Measurements from ENCODE around the gene OR1A2. TPM values are rescaled to one million over a fixed set of nuclear protein-coding genes. Genes with fewer than 3 reads are reported as not detected.

Gene OR1A2
- total and polyA plus RNA-seq, 2 experiments from 2014 or later, result not detected

DNA sequence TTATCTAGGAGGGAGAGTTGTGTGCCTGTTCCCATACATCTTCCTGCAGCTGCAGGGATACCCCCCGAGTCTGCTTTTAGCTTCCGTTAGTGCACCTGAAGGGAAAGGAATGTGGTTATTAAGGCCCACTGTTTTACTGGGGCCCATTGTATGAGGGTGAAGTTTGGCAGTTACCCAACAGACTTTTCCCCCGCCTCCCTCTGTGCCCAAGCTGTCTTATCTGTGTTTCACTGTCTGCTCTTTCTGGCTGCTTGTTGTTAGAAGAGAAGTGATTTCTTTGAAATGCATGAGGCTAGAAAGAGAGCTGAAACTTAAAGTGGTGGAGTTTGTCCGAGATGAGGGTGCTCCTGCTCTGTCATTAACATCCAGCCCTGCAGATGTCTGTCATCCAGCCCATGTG, 7.4 kb upstream of the OR1A2 start:
- TF ChIP-seq EZH2phosphoT487 (IDR thresholded peaks at IDR 0.05; ENCODE audit: unreplicated experiment) (no peak), CREB1 (CRISPR knock-in tag; IDR thresholded peaks at IDR 0.05; ENCODE audit: low read depth) (no peak), NANOG (IDR thresholded peaks at IDR 0.05; ENCODE audit: borderline replicate concordance) (no peak), ZNF331 (CRISPR knock-in tag; IDR thresholded peaks at IDR 0.05; ENCODE audit: low read depth) (no peak), POLR2AphosphoS5 (IDR thresholded peaks at IDR 0.05; ENCODE audit: low read depth) (no peak), ZNF114 (CRISPR knock-in tag; IDR thresholded peaks at IDR 0.05) (no peak), JUNB (IDR thresholded peaks at IDR 0.05; ENCODE audit: unreplicated experiment) (no peak), EZH2 (IDR thresholded peaks at IDR 0.05; ENCODE audit: low read depth, unreplicated experiment) (no peak), STAT1 (IDR thresholded peaks at IDR 0.05; ENCODE audit: unreplicated experiment) (no peak)
- TF ChIP-seq, protein P1, sequence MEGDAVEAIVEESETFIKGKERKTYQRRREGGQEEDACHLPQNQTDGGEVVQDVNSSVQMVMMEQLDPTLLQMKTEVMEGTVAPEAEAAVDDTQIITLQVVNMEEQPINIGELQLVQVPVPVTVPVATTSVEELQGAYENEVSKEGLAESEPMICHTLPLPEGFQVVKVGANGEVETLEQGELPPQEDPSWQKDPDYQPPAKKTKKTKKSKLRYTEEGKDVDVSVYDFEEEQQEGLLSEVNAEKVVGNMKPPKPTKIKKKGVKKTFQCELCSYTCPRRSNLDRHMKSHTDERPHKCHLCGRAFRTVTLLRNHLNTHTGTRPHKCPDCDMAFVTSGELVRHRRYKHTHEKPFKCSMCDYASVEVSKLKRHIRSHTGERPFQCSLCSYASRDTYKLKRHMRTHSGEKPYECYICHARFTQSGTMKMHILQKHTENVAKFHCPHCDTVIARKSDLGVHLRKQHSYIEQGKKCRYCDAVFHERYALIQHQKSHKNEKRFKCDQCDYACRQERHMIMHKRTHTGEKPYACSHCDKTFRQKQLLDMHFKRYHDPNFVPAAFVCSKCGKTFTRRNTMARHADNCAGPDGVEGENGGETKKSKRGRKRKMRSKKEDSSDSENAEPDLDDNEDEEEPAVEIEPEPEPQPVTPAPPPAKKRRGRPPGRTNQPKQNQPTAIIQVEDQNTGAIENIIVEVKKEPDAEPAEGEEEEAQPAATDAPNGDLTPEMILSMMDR (conservative IDR thresholded peaks at IDR 0.05; ENCODE audit: low read depth in 2 of 2), result no peak
- TF ChIP-seq, protein P2, sequence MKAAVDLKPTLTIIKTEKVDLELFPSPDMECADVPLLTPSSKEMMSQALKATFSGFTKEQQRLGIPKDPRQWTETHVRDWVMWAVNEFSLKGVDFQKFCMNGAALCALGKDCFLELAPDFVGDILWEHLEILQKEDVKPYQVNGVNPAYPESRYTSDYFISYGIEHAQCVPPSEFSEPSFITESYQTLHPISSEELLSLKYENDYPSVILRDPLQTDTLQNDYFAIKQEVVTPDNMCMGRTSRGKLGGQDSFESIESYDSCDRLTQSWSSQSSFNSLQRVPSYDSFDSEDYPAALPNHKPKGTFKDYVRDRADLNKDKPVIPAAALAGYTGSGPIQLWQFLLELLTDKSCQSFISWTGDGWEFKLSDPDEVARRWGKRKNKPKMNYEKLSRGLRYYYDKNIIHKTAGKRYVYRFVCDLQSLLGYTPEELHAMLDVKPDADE (IDR thresholded peaks at IDR 0.05), result no peak
- TF ChIP-seq, protein P3, sequence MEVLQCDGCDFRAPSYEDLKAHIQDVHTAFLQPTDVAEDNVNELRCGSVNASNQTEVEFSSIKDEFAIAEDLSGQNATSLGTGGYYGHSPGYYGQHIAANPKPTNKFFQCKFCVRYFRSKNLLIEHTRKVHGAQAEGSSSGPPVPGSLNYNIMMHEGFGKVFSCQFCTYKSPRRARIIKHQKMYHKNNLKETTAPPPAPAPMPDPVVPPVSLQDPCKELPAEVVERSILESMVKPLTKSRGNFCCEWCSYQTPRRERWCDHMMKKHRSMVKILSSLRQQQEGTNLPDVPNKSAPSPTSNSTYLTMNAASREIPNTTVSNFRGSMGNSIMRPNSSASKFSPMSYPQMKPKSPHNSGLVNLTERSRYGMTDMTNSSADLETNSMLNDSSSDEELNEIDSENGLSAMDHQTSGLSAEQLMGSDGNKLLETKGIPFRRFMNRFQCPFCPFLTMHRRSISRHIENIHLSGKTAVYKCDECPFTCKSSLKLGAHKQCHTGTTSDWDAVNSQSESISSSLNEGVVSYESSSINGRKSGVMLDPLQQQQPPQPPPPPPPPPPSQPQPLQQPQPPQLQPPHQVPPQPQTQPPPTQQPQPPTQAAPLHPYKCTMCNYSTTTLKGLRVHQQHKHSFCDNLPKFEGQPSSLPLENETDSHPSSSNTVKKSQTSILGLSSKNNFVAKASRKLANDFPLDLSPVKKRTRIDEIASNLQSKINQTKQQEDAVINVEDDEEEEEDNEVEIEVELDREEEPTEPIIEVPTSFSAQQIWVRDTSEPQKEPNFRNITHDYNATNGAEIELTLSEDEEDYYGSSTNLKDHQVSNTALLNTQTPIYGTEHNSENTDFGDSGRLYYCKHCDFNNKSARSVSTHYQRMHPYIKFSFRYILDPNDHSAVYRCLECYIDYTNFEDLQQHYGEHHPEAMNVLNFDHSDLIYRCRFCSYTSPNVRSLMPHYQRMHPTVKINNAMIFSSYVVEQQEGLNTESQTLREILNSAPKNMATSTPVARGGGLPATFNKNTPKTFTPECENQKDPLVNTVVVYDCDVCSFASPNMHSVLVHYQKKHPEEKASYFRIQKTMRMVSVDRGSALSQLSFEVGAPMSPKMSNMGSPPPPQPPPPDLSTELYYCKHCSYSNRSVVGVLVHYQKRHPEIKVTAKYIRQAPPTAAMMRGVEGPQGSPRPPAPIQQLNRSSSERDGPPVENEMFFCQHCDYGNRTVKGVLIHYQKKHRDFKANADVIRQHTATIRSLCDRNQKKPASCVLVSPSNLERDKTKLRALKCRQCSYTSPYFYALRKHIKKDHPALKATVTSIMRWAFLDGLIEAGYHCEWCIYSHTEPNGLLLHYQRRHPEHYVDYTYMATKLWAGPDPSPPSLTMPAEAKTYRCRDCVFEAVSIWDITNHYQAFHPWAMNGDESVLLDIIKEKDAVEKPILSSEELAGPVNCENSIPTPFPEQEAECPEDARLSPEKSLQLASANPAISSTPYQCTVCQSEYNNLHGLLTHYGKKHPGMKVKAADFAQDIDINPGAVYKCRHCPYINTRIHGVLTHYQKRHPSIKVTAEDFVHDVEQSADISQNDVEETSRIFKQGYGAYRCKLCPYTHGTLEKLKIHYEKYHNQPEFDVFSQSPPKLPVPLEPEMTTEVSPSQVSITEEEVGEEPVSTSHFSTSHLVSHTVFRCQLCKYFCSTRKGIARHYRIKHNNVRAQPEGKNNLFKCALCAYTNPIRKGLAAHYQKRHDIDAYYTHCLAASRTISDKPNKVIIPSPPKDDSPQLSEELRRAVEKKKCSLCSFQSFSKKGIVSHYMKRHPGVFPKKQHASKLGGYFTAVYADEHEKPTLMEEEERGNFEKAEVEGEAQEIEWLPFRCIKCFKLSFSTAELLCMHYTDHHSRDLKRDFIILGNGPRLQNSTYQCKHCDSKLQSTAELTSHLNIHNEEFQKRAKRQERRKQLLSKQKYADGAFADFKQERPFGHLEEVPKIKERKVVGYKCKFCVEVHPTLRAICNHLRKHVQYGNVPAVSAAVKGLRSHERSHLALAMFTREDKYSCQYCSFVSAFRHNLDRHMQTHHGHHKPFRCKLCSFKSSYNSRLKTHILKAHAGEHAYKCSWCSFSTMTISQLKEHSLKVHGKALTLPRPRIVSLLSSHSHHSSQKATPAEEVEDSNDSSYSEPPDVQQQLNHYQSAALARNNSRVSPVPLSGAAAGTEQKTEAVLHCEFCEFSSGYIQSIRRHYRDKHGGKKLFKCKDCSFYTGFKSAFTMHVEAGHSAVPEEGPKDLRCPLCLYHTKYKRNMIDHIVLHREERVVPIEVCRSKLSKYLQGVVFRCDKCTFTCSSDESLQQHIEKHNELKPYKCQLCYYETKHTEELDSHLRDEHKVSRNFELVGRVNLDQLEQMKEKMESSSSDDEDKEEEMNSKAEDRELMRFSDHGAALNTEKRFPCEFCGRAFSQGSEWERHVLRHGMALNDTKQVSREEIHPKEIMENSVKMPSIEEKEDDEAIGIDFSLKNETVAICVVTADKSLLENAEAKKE (CRISPR knock-in tag; IDR thresholded peaks at IDR 0.05), result no peak
- TF ChIP-seq, protein P4, sequence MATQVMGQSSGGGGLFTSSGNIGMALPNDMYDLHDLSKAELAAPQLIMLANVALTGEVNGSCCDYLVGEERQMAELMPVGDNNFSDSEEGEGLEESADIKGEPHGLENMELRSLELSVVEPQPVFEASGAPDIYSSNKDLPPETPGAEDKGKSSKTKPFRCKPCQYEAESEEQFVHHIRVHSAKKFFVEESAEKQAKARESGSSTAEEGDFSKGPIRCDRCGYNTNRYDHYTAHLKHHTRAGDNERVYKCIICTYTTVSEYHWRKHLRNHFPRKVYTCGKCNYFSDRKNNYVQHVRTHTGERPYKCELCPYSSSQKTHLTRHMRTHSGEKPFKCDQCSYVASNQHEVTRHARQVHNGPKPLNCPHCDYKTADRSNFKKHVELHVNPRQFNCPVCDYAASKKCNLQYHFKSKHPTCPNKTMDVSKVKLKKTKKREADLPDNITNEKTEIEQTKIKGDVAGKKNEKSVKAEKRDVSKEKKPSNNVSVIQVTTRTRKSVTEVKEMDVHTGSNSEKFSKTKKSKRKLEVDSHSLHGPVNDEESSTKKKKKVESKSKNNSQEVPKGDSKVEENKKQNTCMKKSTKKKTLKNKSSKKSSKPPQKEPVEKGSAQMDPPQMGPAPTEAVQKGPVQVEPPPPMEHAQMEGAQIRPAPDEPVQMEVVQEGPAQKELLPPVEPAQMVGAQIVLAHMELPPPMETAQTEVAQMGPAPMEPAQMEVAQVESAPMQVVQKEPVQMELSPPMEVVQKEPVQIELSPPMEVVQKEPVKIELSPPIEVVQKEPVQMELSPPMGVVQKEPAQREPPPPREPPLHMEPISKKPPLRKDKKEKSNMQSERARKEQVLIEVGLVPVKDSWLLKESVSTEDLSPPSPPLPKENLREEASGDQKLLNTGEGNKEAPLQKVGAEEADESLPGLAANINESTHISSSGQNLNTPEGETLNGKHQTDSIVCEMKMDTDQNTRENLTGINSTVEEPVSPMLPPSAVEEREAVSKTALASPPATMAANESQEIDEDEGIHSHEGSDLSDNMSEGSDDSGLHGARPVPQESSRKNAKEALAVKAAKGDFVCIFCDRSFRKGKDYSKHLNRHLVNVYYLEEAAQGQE (IDR thresholded peaks at IDR 0.05; ENCODE audit: unreplicated experiment), result no peak

More for the DNA sequence above, 7.4 kb upstream of the OR1A2 start:
- no peaks in the 10 kb centered on the region for H3K9me2 ChIP-seq (ENCODE audit: insufficient read depth)
- no peak for DNase-seq (ENCODE audit: low spot score)
- H3K4me1 Mint-ChIP-seq, result no peaks in the 10 kb centered on the region; the same call in 2 of the 3 replicates
- no peak overlapping the region for H2AFZ ChIP-seq
- no peak for ATAC-seq
- H3K27me3 Mint-ChIP-seq (ENCODE audit: insufficient read depth, low read depth, poor library complexity), result no peaks in the 10 kb centered on the region
- no peaks in the 10 kb centered on the region for H3K4me1 ChIP-seq (ENCODE audit: insufficient read depth)
- H3K4me2 ChIP-seq, result no peak overlapping the region
- no peaks in the 10 kb centered on the region for H3K36me3 ChIP-seq (ENCODE audit: insufficient read depth)
- no peaks in the 10 kb centered on the region for H3F3A ChIP-seq (replicated peaks; ENCODE audit: low read depth)
- no peaks in the 10 kb centered on the region for H3K79me2 ChIP-seq (replicated peaks; ENCODE audit: insufficient read depth)
- H3K27ac ChIP-seq (ENCODE audit: low read depth), result no peak overlapping the region
- peaks cover 29% of the 10 kb centered on the region for H3K9me3 Mint-ChIP-seq
- no peak overlapping the region for H3K4me3 Mint-ChIP-seq
- H3K27ac Mint-ChIP-seq, result no peak overlapping the region
- H3K36me3 Mint-ChIP-seq (ENCODE audit: low read depth), result no peaks in the 10 kb centered on the region
- H4K20me1 ChIP-seq (replicated peaks; ENCODE audit: insufficient read depth), result no peaks in the 10 kb centered on the region
- H3K4me3 ChIP-seq, result no peak overlapping the region
- H3K27me3 ChIP-seq (ENCODE audit: insufficient read depth), result no peaks in the 10 kb centered on the region
